ENCODE data around the gene LMTK3.

LMTK3 gene

DNA sequence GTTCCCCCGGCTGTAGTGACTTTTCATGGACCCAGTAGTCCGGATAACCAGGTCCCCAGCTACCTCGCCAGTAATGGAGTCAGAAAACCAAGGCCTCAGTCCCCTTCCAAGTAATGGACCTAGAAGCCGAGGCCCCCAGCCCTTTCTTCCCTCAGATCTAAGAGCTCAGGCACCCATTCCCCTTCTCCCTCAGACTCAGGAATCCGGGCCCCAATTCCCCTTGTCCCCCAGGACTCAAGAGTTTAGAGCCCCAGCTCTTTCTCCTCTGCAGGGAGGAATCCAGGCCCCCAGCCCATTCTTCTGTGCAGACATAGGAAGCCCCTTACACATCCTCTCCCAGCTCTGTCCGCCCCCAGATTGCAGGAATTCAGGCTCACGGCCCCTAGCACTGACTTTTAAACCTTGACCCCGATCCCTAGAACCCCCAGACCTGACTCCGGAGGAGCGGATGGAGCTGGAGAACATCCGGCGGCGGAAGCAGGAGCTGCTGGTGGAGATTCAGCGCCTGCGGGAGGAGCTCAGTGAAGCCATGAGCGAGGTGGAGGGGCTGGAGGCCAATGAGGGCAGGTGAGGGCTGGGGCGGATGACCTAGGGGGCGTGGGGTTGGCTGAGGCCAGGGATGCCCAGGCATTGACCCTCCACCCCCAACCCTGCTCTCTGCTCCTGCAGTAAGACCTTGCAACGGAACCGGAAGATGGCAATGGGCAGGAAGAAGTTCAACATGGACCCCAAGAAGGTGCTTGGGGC lies 41.5 kb downstream of the LMTK3 start:
- no peak for DNase-seq

DNA sequence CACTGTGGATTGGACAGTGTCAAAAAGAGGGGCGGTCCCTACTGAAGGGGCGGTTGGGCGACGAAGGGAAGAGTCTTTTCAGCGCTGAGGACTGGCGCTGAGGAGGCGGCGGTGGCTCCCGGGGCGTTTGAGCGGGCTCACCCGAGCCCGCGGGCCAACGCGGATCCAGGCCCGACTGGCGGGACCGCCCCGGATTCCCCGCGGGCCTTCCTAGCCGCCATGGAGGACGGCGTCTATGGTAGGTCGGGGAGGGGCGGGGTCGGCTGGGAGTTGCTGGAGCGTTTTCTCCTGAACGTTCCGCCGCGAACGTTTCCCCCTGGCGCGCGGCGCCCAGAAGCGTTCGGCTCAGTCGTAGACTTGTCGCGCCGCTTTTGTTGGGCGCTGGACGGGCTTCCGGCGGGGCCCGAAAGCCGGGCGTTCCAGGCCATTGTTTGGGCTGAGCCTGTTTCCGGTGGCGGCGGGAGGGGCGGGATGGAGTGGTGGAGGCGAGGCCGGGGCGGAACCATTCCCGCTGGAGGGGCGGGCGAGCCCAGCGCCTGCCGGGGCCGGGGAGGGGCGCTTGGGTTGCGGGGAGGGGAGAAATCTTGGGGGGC lies 42.2 kb downstream of the LMTK3 start, which contains the start of gene CYTH2:
CYTH2 (plus strand) TSS at position 81 of the 593 bp plus-strand sequence; CDS start at position 220, 139 bp downstream.
- DNase-seq, result peak; percentile 89

DNA sequence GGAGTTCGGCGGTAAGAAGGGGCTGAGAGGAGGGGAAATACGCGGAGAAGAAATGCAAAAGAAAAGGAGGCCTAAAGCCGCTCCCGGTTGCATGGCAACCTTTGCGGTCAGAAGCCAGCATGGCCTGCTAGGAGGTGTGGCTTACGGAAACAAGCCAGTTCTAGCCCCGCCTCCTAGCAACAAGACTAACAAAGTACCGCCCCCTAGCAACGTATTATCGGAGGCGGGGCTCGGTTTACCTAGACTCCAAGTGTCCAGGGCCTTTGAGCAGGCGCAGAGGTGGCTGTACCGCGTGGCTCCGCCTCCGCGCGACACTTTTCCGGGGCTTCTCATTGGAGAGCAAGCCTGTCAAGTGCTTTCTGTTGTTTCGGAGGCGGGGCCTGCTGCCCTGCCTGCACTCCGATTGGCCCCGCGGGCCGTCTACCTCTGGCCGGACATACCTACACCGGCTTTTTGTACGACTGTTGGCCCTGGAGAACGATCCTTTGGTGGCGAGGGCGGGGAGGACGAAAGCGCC lies 42.8 kb downstream of the LMTK3 start:
- DNase-seq, result peak; percentile 100

DNA sequence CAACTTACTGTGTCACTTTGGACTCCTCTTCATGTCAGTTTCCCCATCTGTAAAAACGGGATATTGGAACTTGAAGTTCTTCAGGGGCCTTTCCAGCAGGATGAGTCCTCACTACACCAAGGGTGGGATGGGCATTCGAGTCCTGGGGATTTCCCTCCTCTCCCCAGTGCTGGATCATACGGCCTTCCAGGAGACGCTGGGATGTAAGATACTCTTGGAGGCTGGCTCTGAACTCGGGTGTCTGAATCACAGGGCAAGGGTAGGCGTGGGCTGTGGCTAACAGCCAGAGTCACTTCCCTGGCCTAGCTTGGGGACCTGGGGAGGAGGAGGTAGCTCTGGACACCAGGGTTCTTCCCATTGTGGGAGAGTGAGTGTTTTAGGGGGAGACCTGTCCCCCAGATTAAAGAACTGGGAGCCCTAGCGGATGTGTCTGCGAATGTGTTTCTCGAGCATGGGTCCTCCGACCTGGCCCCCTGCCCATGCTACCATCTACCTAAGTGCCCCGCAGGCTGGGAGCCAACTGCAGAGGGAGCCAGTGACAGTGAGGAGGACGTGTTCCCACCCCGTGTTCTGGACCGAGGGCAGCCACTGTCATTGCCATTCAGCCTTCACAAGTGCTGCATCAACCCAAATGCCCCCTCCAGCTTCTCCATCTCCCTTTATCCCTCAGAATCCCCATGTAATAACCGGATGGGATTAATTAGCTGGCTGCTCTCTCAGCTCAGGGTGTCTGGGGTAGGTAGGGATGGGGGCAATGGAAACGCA lies 44.9 kb downstream of the LMTK3 start:
- DNase-seq, result no peak

DNA sequence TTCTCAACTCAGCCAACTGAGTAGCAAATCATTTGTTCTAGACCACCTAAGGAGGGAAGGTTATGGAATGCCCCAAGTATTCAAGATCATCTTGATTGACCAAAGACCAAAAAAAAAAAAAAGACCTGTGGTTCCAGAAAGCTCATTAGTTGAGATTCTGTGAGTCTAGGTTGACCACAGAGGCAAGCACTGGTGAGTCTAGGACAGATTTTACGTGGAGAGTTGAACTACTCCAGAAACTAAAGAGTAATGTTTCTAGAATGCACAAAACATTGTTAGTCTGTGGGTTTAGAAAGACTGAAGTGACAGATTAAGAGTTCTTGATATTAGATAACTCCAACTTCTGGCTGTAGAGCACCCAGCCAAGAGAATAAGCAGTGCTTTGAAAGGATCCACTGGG lies 46.4 kb downstream of the LMTK3 start:
- no peak for DNase-seq

DNA sequence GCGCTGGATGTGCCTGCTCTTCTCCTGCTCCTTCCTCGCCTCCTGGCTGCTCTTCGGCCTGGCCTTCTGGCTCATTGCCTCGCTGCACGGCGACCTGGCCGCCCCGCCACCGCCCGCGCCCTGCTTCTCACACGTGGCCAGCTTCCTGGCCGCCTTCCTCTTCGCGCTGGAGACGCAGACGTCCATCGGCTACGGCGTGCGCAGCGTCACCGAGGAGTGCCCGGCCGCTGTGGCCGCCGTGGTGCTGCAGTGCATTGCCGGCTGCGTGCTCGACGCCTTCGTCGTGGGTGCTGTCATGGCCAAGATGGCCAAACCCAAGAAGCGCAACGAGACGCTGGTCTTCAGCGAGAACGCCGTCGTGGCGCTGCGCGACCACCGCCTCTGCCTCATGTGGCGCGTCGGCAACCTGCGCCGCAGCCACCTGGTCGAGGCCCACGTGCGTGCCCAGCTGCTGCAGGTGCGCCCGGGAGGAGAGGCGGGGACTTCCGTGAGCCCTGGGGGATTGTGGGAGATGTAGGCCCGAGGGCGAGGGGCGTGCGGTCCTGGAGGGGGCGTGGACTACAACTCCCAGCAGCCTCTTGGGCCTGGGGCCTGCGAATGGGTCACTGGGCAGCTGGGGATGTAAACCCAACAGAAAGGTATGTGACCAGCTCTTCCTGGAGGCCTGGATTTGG lies 49.5 kb downstream of the LMTK3 start:
- DNase-seq, result no peak

DNA sequence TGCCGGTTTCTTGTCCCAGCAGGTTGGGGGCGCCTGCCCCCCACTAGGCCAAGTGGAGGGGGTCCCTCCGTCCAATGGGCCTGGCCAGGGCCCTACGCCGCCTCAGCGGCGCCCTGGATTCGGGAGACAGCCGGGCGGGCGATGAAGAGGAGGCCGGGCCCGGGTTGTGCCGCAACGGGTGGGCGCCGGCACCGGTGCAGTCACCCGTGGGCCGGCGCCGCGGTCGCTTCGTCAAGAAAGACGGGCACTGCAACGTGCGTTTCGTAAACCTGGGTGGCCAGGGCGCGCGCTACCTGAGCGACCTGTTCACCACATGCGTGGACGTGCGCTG lies 50.0 kb downstream of the LMTK3 start:
- DNase-seq, result no peak

DNA sequence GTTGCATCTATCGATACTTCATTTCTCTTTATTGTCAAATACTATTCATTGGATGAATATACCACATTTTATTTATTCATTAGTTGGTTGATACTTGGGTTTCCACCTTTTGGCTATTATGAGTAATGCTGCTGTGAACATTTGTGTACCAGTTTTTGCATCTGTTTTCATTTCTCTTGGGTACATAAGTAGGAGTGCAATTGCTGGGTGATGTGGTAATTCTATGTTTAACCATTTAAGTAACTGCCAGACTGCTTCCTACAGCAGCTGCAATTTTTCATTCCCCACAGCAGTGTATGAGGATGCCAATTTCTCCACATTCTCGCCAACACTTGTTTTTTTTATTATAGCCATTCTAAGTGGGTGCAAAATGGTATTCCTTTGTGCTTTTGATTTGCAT lies 53.6 kb downstream of the LMTK3 start:
- no peak for DNase-seq

DNA sequence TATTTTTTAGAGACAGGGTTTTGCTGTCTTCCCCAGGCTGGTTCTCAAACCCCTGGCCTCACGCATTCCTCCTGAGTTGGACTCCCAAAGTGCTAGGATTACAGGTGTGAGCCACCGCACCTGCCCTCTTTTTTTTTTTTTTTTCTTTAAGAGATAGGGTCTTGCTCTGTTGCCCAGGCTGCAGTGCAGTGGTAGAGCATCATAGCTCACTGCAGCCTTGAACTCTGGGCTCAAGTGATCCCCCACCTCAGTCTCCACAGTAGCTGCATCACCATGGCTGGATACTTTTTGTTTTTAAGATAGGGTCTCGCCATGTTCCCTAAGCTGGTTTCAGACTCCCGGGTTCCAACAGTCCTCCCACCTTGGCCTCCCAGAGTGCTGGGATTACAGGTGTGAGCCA lies 54.8 kb downstream of the LMTK3 start:
- no peak for DNase-seq

DNA sequence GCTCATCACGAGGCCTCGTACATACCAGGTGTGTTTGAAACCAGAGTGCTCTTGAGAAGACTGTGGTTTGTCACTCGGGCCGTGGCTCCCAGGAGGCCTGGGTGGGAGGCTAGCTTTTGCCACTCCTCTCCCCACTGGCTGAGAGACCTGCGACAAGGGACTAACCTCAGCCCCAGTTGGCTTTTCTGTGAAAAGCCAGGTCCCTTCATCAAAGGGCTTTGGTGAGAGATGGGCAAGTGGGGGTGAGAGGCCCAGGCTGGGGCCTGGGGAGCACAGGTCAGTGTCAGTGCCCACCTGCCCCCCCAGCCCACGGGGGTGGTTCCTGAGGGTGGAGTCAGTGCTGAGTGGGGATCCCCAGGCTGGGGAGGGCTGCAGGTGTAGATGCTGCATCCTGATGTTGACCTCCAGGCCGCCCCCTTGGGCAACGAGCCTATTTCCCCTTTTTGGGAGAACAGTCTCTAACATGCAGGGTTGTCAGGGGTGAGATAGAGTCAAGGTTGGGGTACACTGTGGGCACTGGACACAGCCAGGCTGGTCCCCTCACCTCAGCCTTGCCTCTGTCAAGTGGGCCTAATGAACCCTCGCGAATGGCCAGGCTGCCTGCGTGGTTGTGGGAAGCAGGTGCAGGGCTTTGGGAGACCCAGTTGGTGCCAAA lies 55.6 kb downstream of the LMTK3 start:
- no peak for DNase-seq

DNA sequence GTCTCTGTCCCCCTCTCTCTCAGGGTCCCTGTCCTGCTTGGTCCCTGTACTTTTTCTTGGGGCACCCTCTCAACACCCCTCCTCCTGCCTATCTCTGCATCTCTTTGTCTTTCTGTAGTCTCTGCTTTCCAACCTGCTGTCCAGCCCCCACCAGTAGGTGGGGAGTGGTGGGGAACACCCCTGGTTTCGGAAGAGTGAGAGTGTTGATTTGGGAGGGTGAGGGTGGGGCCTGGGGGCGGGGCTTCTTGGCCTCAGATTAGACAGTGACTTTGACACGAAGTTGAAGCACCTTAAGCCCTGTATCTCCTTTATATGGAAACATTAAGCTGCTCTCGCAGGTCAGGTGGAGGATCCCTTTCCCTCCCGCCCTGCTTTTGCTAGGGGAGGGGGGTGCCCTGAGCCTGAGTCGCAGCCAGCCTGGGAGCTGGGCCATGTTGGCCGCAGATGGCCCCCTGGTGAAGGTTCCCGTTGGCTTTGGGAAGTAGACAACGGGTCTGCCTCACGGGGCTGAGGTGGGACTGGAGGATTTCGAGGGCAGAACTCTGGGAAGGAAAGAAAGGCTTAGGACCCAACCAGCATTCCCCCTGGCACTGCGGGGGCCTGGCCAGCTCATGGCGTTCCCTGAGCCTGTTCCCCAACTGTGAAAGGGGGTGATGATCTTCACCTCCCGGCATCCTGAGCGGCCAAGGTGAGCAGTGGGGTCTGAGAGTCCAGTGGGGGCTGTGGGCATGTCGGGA lies 56.3 kb downstream of the LMTK3 start, which contains the start of gene KCNJ14:
KCNJ14 (plus strand) TSS at position 404 of the 737 bp plus-strand sequence. CDS start 6,151 bp downstream, outside the sequence.
- DNase-seq, result no peak

DNA sequence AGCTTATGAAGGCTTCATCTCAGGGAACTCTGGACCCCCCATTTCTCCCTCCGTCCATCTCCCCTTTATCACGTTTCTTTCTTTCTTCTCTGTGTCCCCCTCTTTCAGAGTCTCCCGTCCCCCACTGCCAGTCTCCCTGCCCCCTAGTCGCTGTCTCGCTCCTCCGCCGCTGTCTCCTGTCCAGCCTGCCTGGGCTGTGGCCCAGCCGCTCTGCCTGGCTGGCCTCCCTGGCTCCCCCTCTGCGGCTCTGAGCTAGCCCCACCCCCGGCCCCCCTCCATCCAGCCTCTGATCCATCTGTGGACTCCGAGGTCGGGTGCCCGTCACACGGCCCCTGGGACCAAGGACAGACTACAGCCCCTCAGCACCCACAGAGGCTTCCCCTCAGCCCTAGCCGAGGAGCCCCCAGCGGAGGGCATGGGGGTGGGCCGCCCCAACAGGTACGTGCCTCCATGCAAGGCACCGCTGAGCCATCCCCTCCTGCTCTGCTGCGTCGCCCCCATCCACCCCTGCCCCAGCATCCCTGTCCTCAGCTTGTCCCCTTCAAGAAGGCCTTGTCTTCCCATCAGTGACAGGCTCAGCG lies 57.4 kb downstream of the LMTK3 start:
- DNase-seq, result no peak

DNA sequence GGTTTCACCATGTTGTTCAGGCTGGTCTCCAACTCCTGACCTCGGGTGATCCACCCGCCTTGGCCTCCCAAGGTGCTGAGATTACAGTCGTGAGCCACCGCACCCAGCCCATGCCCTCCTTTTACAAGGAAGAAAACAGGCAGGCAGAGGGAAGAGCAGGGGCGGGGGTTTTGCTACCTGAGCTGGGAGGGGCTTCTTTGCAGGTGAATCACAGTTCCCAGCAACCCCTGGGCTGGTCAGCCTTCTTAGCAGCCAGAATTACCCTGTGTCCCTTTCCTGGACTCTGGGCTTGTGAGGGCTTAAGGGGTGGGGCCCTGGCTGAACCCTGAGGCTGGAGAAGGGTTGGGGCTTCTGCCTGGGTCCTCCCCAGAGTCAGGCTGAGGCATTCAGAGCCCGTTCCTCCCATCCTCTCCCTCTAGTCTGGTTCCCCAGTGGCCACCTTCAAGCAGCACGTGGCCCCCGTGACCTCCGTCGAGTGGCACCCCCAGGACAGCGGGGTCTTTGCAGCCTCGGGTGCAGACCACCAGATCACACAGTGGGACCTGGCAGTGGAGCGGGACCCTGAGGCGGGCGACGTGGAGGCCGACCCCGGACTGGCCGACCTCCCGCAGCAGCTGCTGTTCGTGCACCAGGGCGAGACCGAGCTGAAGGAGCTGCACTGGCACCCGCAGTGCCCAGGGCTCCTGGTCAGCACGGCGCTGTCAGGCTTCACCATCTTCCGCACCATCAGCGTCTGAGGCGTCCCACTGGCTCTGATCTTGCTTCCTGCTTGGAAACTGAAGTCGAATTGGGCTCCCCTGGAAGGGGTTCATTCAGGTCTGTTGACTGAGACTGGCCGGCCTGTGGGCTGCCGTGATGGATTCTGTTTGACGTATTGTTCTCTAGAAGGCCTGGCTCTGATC lies 59.1 kb downstream of the LMTK3 start:
- no peak for DNase-seq

DNA sequence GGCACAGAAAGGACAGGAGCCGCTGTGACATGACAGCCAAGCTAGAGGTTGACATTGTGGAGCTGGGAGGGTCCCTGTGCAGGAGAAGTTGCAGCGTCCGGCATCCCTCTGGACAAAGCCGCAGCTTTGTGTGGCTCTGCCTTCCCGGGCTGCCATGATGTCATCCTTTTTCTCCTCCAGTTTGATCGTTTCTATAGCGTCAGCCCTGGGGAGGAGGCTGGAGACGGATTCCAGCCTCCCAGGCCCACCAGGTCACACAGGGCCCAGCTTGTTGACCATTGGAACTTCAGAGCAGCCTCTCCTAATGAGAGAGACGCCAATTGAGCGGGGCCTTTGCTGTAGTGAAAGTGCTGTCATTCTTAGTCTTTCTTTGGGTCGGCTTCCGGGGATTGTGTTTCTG lies 60.0 kb downstream of the LMTK3 start:
- no peak for DNase-seq

DNA sequence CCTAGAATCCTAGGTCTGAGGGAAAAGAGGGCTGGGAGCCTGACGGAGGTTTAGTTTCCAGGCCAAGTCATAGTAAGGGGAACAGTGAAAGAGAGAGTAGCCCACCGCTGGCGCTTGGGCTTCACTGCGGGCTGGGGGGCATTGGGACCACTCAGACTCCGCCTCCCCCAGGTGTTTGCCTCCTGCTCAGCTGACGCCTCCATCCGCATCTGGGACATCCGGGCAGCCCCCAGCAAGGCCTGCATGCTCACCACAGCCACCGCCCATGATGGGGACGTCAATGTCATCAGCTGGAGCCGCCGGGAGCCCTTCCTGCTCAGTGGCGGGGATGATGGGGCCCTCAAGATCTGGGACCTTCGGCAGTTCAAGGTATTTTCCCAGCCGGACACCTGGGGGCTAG lies 60.8 kb downstream of the LMTK3 start:
- DNase-seq, result no peak

DNA sequence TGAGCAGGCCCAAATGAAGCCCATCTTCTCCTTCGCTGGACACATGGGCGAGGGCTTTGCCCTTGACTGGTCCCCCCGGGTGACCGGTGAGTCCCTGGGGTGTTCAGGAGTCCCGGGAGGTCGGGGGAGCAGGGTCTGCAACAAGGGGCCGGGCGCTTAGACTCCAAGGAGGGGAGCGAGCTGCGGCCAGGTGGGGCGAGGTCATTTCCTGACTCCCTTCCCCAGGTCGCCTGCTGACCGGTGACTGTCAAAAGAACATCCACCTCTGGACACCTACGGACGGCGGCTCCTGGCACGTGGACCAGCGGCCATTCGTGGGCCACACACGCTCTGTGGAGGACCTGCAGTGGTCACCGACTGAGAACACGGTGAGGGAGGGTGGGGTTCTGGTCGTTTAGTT lies 61.2 kb downstream of the LMTK3 start:
- DNase-seq, result no peak

DNA sequence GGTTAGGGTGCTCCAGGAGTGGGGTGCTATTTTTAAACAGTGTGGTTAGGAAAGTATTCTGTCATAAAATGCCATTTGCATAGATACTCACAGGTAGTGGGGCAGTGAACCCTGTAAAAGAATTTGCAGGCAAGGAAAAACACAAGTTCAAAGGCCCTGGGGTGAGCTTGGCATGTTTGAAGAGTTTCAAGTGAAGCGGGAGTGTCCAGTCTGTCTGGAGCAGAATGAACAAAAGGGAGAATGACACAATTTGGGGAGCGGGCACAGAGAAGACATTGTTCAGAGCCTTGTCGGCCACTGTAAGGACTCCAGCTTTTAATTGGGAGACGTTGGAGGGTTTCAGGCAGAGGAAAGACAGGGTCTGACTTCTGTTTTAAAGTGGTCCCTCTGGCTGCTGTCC lies 63.1 kb downstream of the LMTK3 start:
- no peak for DNase-seq

DNA sequence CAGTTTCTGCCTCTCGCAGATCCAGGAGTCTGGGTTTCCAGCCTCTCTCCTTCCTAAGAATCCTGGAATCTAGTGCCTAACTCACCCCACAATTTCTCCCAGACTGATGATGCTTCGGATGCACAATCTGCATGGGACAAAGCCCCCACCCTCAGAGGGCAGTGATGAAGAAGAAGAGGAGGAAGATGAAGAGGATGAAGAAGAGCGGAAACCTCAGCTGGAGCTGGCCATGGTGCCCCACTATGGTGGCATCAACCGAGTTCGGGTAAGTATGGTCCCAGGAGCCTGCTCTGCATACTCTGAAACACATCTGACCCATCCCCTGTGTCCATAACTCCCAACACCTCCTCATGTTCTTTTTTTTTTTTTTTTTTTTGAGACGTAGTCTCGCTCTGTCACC lies 65.1 kb downstream of the LMTK3 start:
- DNase-seq, result no peak

DNA sequence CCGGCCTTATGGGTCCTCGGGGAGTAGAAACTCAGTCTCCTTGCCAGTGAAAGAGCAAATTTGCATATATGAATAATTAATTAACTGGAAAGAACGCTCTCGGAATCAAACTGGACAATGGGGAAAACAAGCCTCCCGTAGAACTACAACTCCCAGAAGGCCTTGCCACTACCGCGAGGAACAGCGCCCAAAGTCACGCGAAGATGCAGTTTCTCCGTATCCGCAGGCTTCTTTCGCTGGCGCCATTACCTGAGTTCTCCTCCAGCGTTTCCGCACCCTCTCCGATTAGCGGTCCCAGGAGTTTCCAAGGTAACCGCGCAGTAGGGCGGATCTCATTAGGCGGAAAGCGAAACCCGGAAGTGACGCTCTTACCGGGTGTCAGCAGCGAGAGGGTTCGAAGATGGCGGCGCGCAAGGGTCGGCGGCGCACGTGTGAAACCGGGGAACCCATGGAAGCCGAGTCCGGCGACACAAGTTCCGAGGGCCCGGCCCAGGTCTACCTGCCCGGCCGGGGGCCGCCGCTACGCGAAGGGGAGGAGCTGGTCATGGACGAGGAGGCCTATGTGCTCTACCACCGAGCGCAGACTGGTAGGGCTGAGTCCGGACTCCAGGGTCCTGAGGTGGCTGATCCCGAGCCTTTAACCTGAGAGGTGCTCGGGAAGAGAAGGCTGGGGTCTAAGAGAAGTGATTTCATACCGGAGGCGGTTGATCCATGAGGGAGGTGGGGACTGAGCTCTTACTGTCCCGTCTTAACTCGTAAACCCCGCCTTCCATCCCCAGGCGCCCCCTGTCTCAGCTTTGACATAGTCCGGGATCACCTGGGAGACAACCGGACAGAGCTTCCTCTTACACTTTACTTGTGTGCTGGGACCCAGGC lies 65.8 kb downstream of the LMTK3 start, which contains the start of gene GRWD1:
GRWD1 (plus strand) TSS at position 378 of the 876 bp plus-strand sequence; CDS start at position 401, 23 bp downstream.
- peak; percentile 99 for DNase-seq
